Measurements from ENCODE around the gene ARHGDIA. TPM values are rescaled to one million over a fixed set of nuclear protein-coding genes. Genes with fewer than 3 reads are reported as not detected.

The ARHGDIA gene
- total RNA-seq, 2 experiments from 2014 or later, result 538 to 539 TPM

DNA sequence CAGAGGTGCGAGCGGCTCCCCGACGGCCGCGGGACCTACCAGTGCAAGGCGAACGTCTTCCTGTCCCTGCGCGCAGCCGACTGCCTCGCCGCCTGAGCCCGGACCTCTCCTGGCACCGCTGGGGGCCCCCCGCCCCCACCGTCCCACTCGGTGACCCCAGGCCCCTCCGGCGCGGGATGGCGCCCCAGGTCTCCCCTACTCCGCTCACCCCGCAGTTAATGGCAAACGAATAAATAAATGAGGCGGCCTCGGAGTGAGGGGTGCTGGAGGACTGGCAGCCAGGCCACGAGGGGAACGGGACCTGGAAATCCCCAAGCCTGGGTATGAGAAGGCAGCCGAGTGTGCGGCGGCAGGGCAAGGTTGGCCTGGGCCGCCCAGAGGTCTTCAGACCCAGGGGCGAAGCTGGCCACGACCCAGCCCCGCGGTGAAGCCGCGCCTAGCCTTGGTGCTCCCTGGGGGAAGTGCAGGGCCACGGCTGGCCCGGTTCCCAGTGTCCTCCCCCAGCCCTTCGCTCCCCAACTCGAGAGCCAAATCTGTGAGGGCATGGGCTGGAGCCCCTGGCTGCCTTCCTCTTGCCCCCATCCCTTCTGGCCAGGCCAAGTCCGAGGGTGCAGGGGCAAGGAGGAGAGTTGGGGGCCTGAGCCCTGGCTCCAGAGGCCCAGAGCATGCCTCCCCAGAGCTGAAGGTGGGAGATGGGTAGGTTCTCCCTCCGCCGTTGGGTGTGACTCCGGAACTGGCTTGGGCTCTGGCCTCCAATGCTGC is 31.7 kb upstream of the ARHGDIA start:
- POLR2A ChIA-PET, result interaction anchor here (2.3 kb wide), 1 partner anchor 11 kb away, joined by 7 read pairs; the partner anchor contains the start of genes ALYREF and ANAPC11
- no peaks in the 10 kb centered on the region for H3K9me3 Mint-ChIP-seq
- DNase-seq (no peak), ATAC-seq (ENCODE audit: low read depth) (peak; percentile 56)
- H3K27ac Mint-ChIP-seq, result no peak overlapping the region
- H3K36me3 Mint-ChIP-seq, result peaks cover 9% of the 10 kb centered on the region
- H3K27me3 Mint-ChIP-seq, result peaks cover 11% of the 10 kb centered on the region
- H3K4me1 Mint-ChIP-seq, result peaks cover 2% of the 10 kb centered on the region
- no peak overlapping the region for H3K4me3 Mint-ChIP-seq

- H3K27me3 Mint-ChIP-seq, result peaks cover 11% of the 10 kb centered on the region
- POLR2A ChIA-PET, result interaction anchor here (2.3 kb wide), 1 partner anchor 10 kb away, joined by 7 read pairs; the partner anchor contains the start of genes ALYREF and ANAPC11
- peak; percentile 52 for ATAC-seq (ENCODE audit: low read depth)
- no peak for DNase-seq
- H3K9me3 Mint-ChIP-seq, result no peaks in the 10 kb centered on the region
- H3K36me3 Mint-ChIP-seq, result peaks cover 9% of the 10 kb centered on the region
- no peak within 1 kb of the TSS for H3K27ac Mint-ChIP-seq
- H3K4me1 Mint-ChIP-seq, result peaks cover 2% of the 10 kb centered on the region
- H3K4me3 Mint-ChIP-seq, result no peak within 1 kb of the TSS
These were observed 31.0 kb upstream of the ARHGDIA start, which contains the start of gene NPB for GRCh38 chr17:81902023-81902652. Gene NPB (plus strand): TSS chr17:81902238. CDS start chr17:81902278, 40 bp downstream.

GRCh38 chr17:81901167-81902022 is 30.3 kb upstream of the ARHGDIA start:
- peaks cover 11% of the 10 kb centered on the region for H3K27me3 Mint-ChIP-seq
- H3K4me3 Mint-ChIP-seq, result no peak overlapping the region
- H3K4me1 Mint-ChIP-seq, result peaks cover 2% of the 10 kb centered on the region
- peaks cover 9% of the 10 kb centered on the region for H3K36me3 Mint-ChIP-seq
- ATAC-seq (ENCODE audit: low read depth) (peak; percentile 15), DNase-seq (no peak)
- H3K9me3 Mint-ChIP-seq, result no peaks in the 10 kb centered on the region
- no peak overlapping the region for H3K27ac Mint-ChIP-seq
- POLR2A ChIA-PET, result interaction anchor here (0.6 to 2.3 kb wide), 2 partner anchors 9 to 393 kb away, joined by 4 to 7 read pairs; partner anchors contain the start of genes ALYREF and ANAPC11

DNA sequence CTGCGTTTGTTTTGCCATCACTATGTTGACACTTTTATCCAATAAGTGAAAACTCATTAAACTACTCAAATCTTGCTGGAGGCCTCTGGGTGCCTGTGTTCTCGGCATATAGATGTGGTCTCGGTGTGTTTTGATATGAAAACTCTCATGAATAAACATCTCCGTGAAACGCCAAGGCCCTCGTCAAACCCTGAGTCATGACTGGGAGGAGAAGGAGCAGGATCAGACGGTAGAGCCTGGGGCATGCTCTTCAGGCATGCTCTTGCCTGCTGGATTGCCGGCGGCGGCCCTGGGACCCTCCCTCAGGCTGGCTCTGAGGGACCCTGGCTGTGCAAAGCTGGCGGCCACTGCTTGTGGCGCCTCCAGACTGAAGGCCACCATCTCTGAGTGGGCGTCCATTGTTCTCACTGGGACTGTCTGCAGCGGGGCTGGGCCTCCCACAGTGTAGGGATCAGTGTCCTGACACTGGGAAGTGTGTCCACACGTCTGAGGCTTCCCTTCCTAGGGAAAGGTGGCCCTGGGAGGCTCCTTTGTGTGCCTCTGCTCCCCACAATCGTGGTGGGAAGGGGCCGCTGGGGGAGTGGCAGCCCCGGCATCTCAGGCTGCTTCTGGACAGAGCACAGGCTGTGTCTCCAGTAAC is 29.2 kb upstream of the ARHGDIA start:
- Mint-ChIP-seq H3K27me3 (peaks cover 11% of the 10 kb centered on the region), H3K27ac (no peak overlapping the region), H3K4me1 (peaks cover 2% of the 10 kb centered on the region), H3K36me3 (peaks cover 9% of the 10 kb centered on the region), H3K4me3 (no peak overlapping the region), H3K9me3 (no peaks in the 10 kb centered on the region)
- POLR2A ChIA-PET, result interaction anchor here (2.3 kb wide), 1 partner anchor 8 kb away, joined by 7 read pairs; the partner anchor contains the start of genes ALYREF and ANAPC11
- DNase-seq (no peak), ATAC-seq (ENCODE audit: low read depth) (no peak)

- H3K4me1 Mint-ChIP-seq, result peaks cover 2% of the 10 kb centered on the region
- H3K27ac Mint-ChIP-seq, result no peak overlapping the region
- ATAC-seq (ENCODE audit: low read depth) (no peak), DNase-seq (no peak)
- no peak overlapping the region for H3K4me3 Mint-ChIP-seq
- no peaks in the 10 kb centered on the region for H3K9me3 Mint-ChIP-seq
- H3K27me3 Mint-ChIP-seq, result peaks cover 11% of the 10 kb centered on the region
- POLR2A ChIA-PET, result no interaction called here
- peaks cover 9% of the 10 kb centered on the region for H3K36me3 Mint-ChIP-seq
These were observed 28.5 kb upstream of the ARHGDIA start for GRCh38 chr17:81899514-81900166.

GRCh38 chr17:81898885-81899284 is 27.7 kb upstream of the ARHGDIA start:
- no peak for DNase-seq
- peaks cover 9% of the 10 kb centered on the region for H3K36me3 Mint-ChIP-seq
- no peak overlapping the region for H3K4me3 Mint-ChIP-seq
- POLR2A ChIA-PET, result no interaction called here
- H3K27ac Mint-ChIP-seq, result no peak overlapping the region
- H3K4me1 Mint-ChIP-seq, result peaks cover 2% of the 10 kb centered on the region
- no peak for ATAC-seq (ENCODE audit: low read depth)
- H3K9me3 Mint-ChIP-seq, result no peaks in the 10 kb centered on the region
- peaks cover 11% of the 10 kb centered on the region for H3K27me3 Mint-ChIP-seq

DNA sequence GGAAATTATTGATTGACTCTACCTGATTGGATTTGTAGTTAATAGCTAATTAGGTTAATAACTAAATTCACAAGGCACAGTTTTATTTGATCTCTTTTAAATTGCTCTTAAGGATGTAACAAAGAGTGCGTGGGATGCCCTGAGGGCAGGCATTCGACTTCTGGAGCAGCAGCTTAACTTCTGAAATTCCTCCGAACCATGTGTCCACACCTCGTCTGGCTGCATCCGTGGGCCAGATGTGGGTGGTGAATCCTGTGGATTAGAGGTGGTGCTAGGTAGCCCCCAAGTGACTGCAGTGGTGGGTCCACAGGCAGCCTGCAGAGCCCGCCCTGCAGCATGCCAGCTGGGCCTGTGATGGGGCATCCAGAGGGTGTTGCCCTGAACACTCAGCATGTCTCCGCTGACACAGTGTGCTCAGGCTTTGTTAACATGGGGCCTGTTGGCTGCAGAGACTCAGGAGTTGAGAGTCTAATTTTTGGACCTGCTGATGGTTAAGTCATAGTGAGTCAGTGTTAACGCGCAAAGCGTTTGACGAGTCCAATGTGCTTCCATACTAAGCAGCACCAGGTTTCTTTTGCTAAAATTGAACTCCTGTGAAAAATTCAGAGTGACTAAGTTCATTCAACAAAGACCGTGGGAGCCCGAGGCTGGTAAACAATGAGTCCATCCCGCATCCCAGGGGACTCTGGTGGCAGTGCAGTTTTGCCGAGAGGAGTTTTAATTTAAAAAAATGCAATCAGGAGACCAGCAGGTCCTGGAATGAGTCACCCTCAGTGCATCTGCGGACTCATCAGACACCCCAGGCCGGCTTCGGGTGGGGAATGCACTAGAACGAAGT is 27.1 kb upstream of the ARHGDIA start:
- Mint-ChIP-seq H3K4me3 (no peak overlapping the region), H3K9me3 (no peaks in the 10 kb centered on the region), H3K36me3 (peaks cover 9% of the 10 kb centered on the region), H3K4me1 (peaks cover 4% of the 10 kb centered on the region), H3K27ac (no peak overlapping the region), H3K27me3 (peaks cover 11% of the 10 kb centered on the region)
- DNase-seq, result no peak
- no peak for ATAC-seq (ENCODE audit: low read depth)
- POLR2A ChIA-PET, result interaction anchor here (0.7 kb wide), 1 partner anchor 13 kb away, joined by 3 read pairs; the partner anchor contains the start of gene PCYT2

GRCh38 chr17:81895400-81895799 is 24.3 kb upstream of the ARHGDIA start:
- ATAC-seq (ENCODE audit: low read depth) (no peak), DNase-seq (no peak)
- H3K36me3 Mint-ChIP-seq, result peaks cover 9% of the 10 kb centered on the region
- H3K27me3 Mint-ChIP-seq, result no peaks in the 10 kb centered on the region
- no peak overlapping the region for H3K27ac Mint-ChIP-seq
- no peaks in the 10 kb centered on the region for H3K9me3 Mint-ChIP-seq
- POLR2A ChIA-PET, result no interaction called here
- H3K4me1 Mint-ChIP-seq, result peaks cover 1% of the 10 kb centered on the region
- H3K4me3 Mint-ChIP-seq, result no peak overlapping the region

DNA sequence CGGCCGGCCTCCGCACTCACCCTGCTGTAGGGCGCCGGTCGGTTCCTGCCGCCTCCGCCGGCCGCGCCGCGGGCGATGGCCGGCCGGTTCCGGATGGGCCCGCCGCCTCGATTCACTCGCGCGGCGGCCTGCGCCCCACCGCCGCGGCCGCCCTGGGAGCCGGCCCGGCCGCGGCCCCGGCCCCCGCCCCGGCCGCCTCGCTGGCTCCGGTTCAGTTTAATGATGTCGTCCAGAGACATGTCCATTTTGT is 20.1 kb upstream of the ARHGDIA start:
- H3K4me1 Mint-ChIP-seq, result peaks cover 9% of the 10 kb centered on the region
- peak overlapping the region; percentile 99 for H3K27ac Mint-ChIP-seq
- POLR2A ChIA-PET, result interaction anchor here (0.7 to 5.5 kb wide), 8 partner anchors 10 to 146 kb away, joined by 3 to 26 read pairs (median 10); partner anchors contain the start of genes ARHGDIA, DCXR, MAFG and NPB
- ATAC-seq (ENCODE audit: low read depth), result peak; percentile 14
- DNase-seq, result no peak
- H3K9me3 Mint-ChIP-seq, result no peaks in the 10 kb centered on the region
- H3K27me3 Mint-ChIP-seq, result no peaks in the 10 kb centered on the region
- peak overlapping the region; percentile 96 for H3K4me3 Mint-ChIP-seq
- H3K36me3 Mint-ChIP-seq, result peaks cover 27% of the 10 kb centered on the region

- DNase-seq (peak; percentile 58), ATAC-seq (ENCODE audit: low read depth) (no peak)
- POLR2A ChIA-PET, result interaction anchor here (0.7 to 5.5 kb wide), 5 partner anchors 14 to 147 kb away, joined by 3 to 26 read pairs (median 5); partner anchors contain the start of genes ARHGDIA and DCXR
- H3K36me3 Mint-ChIP-seq, result peaks cover 29% of the 10 kb centered on the region
- no peaks in the 10 kb centered on the region for H3K9me3 Mint-ChIP-seq
- peak overlapping the region; percentile 87 for H3K4me3 Mint-ChIP-seq
- H3K27me3 Mint-ChIP-seq, result no peaks in the 10 kb centered on the region
- H3K27ac Mint-ChIP-seq, result peak overlapping the region; percentile 94
- H3K4me1 Mint-ChIP-seq, result peaks cover 11% of the 10 kb centered on the region
These were observed 19.5 kb upstream of the ARHGDIA start for GRCh38 chr17:81890447-81891302.

GRCh38 chr17:81889602-81890001 is 18.5 kb upstream of the ARHGDIA start:
- Mint-ChIP-seq H3K9me3 (no peaks in the 10 kb centered on the region), H3K27ac (peak overlapping the region; percentile 94), H3K36me3 (peaks cover 36% of the 10 kb centered on the region), H3K4me3 (peak overlapping the region; percentile 87), H3K27me3 (no peaks in the 10 kb centered on the region), H3K4me1 (peaks cover 12% of the 10 kb centered on the region)
- POLR2A ChIA-PET, result interaction anchor here (1.0 to 5.5 kb wide), 2 partner anchors 20 to 38 kb away, joined by 3 to 26 read pairs; partner anchors contain the start of gene ARHGDIA
- DNase-seq (no peak), ATAC-seq (ENCODE audit: low read depth) (no peak)
